GM12801 (cell line): ENCODE measurements around the gene ZCCHC17.

Experiments used
- CTCF ChIP-seq: IDR thresholded peaks from one replicate; pipeline ENCODE4 v1.5.1; 2011; ENCODE audit warnings: control low read depth; ENCODE audit not compliant: insufficient read length; ENCODE audit errors: extremely low read depth

The ZCCHC17 gene

GRCh38 chr1:31412205-31412604 is 115.4 kb downstream of the ZCCHC17 start:
- no peak for TF ChIP-seq CTCF

GRCh38 chr1:31412732-31413404 is 116.0 kb downstream of the ZCCHC17 start, which contains the start of gene SERINC2:
Gene SERINC2 (plus strand): TSS chr1:31413213. CDS start chr1:31413266, 53 bp downstream.
- TF ChIP-seq CTCF, result no peak

GRCh38 chr1:31413405-31414001 is 116.7 kb downstream of the ZCCHC17 start:
- TF ChIP-seq CTCF, result no peak
